ENCODE results near the gene WDR89.

The WDR89 gene

GRCh38 chr14:63685401-63685800 is 43.7 kb upstream of the WDR89 start:
- no peak overlapping the region for H3K27ac ChIP-seq (replicated peaks)

DNA sequence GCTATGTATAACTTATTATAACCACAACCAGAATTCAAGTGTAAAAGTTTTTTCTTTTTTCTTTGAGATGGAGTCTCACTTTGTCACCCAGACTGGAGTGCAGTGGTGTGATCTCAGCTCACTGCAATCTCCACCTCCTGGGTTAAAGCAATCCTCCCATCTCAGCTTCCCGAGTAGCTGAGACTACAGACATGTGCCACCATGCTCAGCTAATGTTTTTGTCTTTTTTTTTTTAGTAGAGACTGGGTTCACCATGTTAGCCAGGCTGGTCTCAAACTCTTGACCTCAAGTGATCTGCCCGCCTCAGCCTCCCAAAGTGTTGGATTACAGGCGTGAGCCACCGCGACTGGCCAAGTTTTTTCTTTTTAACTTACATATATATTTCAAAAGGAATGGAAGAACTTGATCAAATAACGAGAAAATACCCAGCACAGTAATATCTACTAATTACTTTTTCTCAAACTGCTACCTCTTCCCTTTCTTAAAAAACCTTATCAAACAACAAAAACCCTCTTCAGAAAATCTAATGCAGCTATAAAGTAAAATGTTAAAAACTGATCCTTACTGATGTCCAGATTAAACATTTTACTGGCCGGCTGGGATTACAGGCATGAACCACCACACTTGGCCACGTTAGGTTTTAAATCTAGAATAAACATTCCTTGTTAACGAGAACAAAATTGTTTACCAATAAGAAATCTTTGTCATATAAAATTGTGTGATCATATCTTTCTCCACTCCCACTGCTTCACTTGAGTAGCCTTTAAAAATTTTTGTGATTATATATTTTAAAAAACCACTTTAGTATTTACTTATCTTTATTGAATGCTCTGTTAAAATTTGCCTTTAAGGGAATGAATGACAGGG is 41.3 kb upstream of the WDR89 start:
- Histone ChIP-seq H3K27me3 (ENCODE audit: insufficient read depth, poor library complexity, severe bottlenecking) (no peaks in the 10 kb centered on the region), H3K4me3 (replicated peaks; ENCODE audit: insufficient read depth, low read length) (no peak overlapping the region), H3K27ac (replicated peaks) (no peak overlapping the region)
- no peak for TF ChIP-seq SPI1 (IDR thresholded peaks at IDR 0.05; ENCODE audit: borderline replicate concordance, low read depth)
- no peak for TF ChIP-seq REST (IDR thresholded peaks at IDR 0.05; ENCODE audit: insufficient replicate concordance, low read depth)
- TF ChIP-seq GABPA (IDR thresholded peaks at IDR 0.05; ENCODE audit: low read depth) = no peak
- no peak for TF ChIP-seq POLR2AphosphoS5 (IDR thresholded peaks at IDR 0.05; ENCODE audit: low read depth)
- TF ChIP-seq CTCF (IDR thresholded peaks at IDR 0.05; ENCODE audit: insufficient read depth, low read length) = no peak
- DNase-seq (ENCODE audit: low read depth in 1 of 2, low spot score in 1 of 2) = no peak

More at GRCh38 chr14:63685401-63685800, 43.7 kb upstream of the WDR89 start:
- no peak overlapping the region for H3K4me3 ChIP-seq (replicated peaks; ENCODE audit: insufficient read depth, low read length)
- H3K27me3 ChIP-seq (ENCODE audit: insufficient read depth, poor library complexity, severe bottlenecking) = no peaks in the 10 kb centered on the region
- TF ChIP-seq POLR2AphosphoS5 (IDR thresholded peaks at IDR 0.05; ENCODE audit: low read depth) (no peak), CTCF (IDR thresholded peaks at IDR 0.05; ENCODE audit: insufficient read depth, low read length) (no peak), SPI1 (IDR thresholded peaks at IDR 0.05; ENCODE audit: borderline replicate concordance, low read depth) (no peak), GABPA (IDR thresholded peaks at IDR 0.05; ENCODE audit: low read depth) (no peak), REST (IDR thresholded peaks at IDR 0.05; ENCODE audit: insufficient replicate concordance, low read depth) (no peak)
- DNase-seq (ENCODE audit: low read depth in 1 of 2, low spot score in 1 of 2) = no peak

DNA sequence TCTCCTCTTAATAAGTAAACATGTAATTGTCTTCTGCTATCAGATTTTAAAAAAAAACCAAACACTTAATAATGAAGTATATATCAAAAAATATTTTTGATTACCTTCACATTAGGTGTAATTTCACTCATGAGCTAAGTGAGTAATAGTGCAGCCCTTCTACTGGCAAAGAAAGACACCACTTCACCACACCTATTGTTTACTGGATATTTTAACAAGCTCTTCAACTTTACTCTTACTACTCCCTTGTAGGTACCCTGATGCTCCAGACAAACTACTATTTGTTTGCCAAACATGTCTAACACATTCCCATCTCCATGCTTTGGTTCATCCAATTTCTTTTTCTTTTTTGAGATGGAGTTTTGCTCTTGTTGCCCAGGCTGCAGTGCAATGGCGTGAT is 36.9 kb upstream of the WDR89 start:
- no peak overlapping the region for H3K27ac ChIP-seq (replicated peaks)

More for the DNA sequence above, 36.9 kb upstream of the WDR89 start:
- Histone ChIP-seq H3K27me3 (ENCODE audit: insufficient read depth, poor library complexity, severe bottlenecking) (no peaks in the 10 kb centered on the region), H3K4me3 (replicated peaks; ENCODE audit: insufficient read depth, low read length) (no peak overlapping the region)
- TF ChIP-seq CTCF (IDR thresholded peaks at IDR 0.05; ENCODE audit: insufficient read depth, low read length) (no peak), POLR2AphosphoS5 (IDR thresholded peaks at IDR 0.05; ENCODE audit: low read depth) (no peak), SPI1 (IDR thresholded peaks at IDR 0.05; ENCODE audit: borderline replicate concordance, low read depth) (no peak), GABPA (IDR thresholded peaks at IDR 0.05; ENCODE audit: low read depth) (no peak)
- no peak for DNase-seq (ENCODE audit: low read depth in 1 of 2, low spot score in 1 of 2)
